Ovary (tissue), 3 donors: ENCODE results near the gene COL5A3.

Source experiments
- EP300 ChIP-seq: sonication (generic); formaldehyde crosslinking; IDR thresholded peaks from one replicate; pipeline ENCODE4 v1.6.1; 2017; ENCODE audit warnings: antibody characterized with exemption
- POLR2A ChIP-seq: fragments of 450-650 bp; IDR thresholded peaks from one replicate; pipeline ENCODE4 v1.6.1; 2017; ENCODE audit warnings: antibody characterized with exemption, mild to moderate bottlenecking, moderate library complexity
- TF ChIP-seq, protein P1 (sequence below), 3 donors: fragments of 450-650 bp in 2 of 3; fragments of 200-600 bp in 1 of 3; IDR thresholded peaks; one replicate each; pipeline versions ENCODE4 v1.5.1 to v1.8.0; 2016 to 2022; ENCODE audit warnings: antibody characterized with exemption in 3 of 3, mild to moderate bottlenecking in 1 of 3
- donor health status: DM: no; HTN: no; CAD: no.

DNA sequence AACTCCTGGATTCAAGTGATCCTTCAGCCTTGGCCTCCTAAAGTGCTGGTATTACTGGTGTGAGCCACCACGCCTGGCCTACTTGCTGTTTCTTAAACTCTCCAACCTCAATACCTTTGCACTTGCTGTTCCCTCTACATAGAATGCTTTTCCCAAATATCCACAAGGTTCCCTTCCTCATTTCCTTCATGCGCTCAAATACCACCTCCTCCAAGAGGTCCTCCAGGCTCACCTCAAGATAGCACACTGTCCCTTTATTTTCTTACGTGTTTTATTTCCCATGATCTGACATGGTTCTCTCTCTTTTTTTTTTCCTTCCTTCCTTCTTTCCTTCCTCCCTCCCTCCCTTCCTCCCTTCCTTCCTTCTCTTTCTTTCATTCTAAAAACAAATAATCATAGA is 16.4 kb upstream of the COL5A3 start:
- TF ChIP-seq POLR2A: no peak
- TF ChIP-seq, protein P1, sequence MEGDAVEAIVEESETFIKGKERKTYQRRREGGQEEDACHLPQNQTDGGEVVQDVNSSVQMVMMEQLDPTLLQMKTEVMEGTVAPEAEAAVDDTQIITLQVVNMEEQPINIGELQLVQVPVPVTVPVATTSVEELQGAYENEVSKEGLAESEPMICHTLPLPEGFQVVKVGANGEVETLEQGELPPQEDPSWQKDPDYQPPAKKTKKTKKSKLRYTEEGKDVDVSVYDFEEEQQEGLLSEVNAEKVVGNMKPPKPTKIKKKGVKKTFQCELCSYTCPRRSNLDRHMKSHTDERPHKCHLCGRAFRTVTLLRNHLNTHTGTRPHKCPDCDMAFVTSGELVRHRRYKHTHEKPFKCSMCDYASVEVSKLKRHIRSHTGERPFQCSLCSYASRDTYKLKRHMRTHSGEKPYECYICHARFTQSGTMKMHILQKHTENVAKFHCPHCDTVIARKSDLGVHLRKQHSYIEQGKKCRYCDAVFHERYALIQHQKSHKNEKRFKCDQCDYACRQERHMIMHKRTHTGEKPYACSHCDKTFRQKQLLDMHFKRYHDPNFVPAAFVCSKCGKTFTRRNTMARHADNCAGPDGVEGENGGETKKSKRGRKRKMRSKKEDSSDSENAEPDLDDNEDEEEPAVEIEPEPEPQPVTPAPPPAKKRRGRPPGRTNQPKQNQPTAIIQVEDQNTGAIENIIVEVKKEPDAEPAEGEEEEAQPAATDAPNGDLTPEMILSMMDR (IDR thresholded peaks at IDR 0.05): no peak
- TF ChIP-seq EP300: no peak
